Measurements from ENCODE around the gene FILIP1L. TPM values are rescaled to one million over a fixed set of nuclear protein-coding genes. Genes with fewer than 3 reads are reported as not detected.

Gene FILIP1L
- total RNA-seq, 1 donor from 2014 or later = 41.5 TPM

DNA sequence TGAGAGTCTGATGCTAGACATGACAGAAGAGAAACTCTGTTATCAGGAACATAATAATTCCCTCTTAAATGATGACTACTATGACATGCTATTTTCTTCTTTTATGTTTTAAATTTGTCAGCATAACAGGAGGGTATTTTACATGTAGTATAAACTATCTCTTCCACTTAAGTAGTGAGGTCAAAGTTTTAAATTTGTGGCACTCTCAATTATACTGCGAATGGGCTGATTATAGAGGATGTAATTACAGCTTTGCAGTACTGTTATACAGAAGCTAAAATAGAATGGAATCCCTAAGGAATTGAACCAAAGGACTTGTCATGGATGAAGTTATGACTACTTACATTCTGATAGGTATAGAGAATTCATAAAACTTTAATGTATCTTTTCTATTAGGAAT is 262.3 kb downstream of the FILIP1L start:
- H3K4me1 ChIP-seq = peaks cover 8% of the 10 kb centered on the region
- intact Hi-C loops (cut with DNase I) = no loop called here

DNA sequence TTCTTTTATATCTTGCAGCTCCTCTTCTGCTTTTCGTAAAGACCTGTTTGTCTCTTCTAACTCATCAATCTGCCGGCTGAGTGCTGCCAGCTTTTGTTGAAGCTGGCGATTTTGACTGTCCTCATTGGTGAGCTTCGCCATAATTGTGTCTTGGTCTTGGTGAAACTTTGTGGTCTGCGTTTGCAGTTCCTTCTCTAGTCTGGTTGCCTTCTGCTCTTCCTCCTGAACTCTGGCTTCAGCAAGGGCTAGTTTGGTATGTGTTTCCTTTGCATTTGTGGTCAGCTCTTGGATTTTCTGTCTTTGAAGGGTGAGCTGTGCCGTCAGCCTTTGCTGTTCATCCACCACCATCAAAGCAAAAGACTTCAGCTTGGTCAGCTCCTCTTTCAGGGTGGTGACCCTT is 263.7 kb downstream of the FILIP1L start:
- intact Hi-C loops (cut with DNase I) = no loop called here
- Histone ChIP-seq H3K4me1 (peaks cover 7% of the 10 kb centered on the region), H3K27me3 (no peaks in the 10 kb centered on the region), H3K36me3 (no peaks in the 10 kb centered on the region), H3K9me3 (no peaks in the 10 kb centered on the region), H3K4me3 (no peak overlapping the region), H3K27ac (no peak overlapping the region)
- TF ChIP-seq POLR2A (IDR thresholded peaks at IDR 0.05) = no peak
- TF ChIP-seq, protein P1, sequence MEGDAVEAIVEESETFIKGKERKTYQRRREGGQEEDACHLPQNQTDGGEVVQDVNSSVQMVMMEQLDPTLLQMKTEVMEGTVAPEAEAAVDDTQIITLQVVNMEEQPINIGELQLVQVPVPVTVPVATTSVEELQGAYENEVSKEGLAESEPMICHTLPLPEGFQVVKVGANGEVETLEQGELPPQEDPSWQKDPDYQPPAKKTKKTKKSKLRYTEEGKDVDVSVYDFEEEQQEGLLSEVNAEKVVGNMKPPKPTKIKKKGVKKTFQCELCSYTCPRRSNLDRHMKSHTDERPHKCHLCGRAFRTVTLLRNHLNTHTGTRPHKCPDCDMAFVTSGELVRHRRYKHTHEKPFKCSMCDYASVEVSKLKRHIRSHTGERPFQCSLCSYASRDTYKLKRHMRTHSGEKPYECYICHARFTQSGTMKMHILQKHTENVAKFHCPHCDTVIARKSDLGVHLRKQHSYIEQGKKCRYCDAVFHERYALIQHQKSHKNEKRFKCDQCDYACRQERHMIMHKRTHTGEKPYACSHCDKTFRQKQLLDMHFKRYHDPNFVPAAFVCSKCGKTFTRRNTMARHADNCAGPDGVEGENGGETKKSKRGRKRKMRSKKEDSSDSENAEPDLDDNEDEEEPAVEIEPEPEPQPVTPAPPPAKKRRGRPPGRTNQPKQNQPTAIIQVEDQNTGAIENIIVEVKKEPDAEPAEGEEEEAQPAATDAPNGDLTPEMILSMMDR (IDR thresholded peaks at IDR 0.05) = no peak
- no peak for TF ChIP-seq POLR2AphosphoS5 (IDR thresholded peaks at IDR 0.05; ENCODE audit: insufficient read depth in 1 of 2, low read depth in 1 of 2)
- no peak for DNase-seq (ENCODE audit: extremely low spot score in 2 of 2)

More for the DNA sequence above, 262.3 kb downstream of the FILIP1L start:
- no peak for TF ChIP-seq POLR2A (IDR thresholded peaks at IDR 0.05)
- no peak for TF ChIP-seq POLR2AphosphoS5 (IDR thresholded peaks at IDR 0.05; ENCODE audit: insufficient read depth in 1 of 2, low read depth in 1 of 2)
- TF ChIP-seq, protein P1 (IDR thresholded peaks at IDR 0.05) = no peak
- DNase-seq (ENCODE audit: extremely low spot score in 2 of 2) = no peak
- no peak overlapping the region for H3K4me3 ChIP-seq
- no peak overlapping the region for H3K27ac ChIP-seq
- no peaks in the 10 kb centered on the region for H3K27me3 ChIP-seq
- no peaks in the 10 kb centered on the region for H3K9me3 ChIP-seq
- no peaks in the 10 kb centered on the region for H3K36me3 ChIP-seq

DNA sequence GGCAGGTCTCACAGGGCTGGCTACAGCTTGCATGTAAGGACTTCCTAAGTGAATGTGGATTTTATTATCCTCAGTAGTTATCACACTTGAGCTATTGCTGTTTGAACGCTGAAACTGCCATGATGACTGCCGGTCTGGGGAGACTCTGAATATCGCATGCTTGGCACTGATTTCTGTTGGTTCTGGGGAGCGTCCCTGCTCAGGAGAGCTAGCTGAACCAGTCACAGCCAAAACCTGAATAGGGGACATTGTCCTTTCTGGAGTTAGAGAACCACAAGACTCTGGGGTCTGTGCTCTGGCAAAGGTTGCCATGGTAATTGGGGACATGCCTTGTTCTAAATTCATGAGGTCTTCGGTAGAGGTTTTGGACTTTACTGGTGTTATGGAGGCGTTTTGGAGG is 265.9 kb downstream of the FILIP1L start:
- intact Hi-C loops (cut with DNase I) = loop anchor here (10.0 kb wide), 1 partner anchor 306 kb away; no protein-coding TSS in a partner anchor
- no peak overlapping the region for H3K27ac ChIP-seq

DNA sequence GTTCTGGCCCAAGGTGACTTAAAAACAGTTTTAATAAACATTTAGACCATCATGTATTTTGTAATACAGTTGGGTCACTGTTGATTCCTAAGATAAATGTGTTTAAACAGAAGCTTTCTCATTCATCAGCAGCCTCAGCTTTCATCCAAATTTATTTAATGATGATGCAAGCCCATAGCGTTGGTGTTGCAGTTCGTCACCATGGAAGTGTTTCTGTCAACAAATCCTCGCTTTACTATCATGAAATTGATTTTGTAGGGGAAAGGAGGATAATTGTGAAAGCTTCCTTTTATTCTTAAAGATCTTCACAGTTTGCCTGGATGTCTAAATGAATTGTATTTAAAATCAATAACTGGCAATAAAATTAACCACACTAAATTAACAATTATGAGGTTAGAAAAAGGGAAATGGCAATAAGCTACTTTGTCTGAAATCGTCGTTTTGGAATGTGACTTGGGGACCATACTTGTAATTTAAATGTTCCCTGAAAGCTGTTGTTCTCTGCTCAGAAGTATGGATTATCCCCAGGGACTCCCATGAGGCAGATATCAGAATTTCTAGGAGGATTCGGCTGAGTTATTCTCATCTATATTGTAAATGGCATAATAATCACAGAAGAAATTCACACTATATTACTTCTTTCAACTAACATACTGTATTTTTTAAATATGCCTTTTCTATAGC is 267.7 kb downstream of the FILIP1L start:
- no peaks in the 10 kb centered on the region for H3K36me3 ChIP-seq
- H3K9me3 ChIP-seq = no peaks in the 10 kb centered on the region
- H3K27me3 ChIP-seq = no peaks in the 10 kb centered on the region
- TF ChIP-seq POLR2AphosphoS5 (IDR thresholded peaks at IDR 0.05; ENCODE audit: insufficient read depth in 1 of 2, low read depth in 1 of 2) = peak in 1 of 2 donors; percentile 16
- TF ChIP-seq POLR2A (IDR thresholded peaks at IDR 0.05) = no peak
- TF ChIP-seq, protein P1 (IDR thresholded peaks at IDR 0.05) = no peak
- H3K4me1 ChIP-seq = peaks cover 27% of the 10 kb centered on the region
- intact Hi-C loops (cut with DNase I) = loop anchor here (10.0 kb wide), 1 partner anchor 308 kb away; no protein-coding TSS in a partner anchor
- H3K4me3 ChIP-seq = no peak overlapping the region
- DNase-seq (ENCODE audit: extremely low spot score in 2 of 2) = no peak
- peak overlapping the region; percentile 58 for H3K27ac ChIP-seq

More for the DNA sequence above, 265.9 kb downstream of the FILIP1L start:
- DNase-seq (ENCODE audit: extremely low spot score in 2 of 2) = no peak
- Histone ChIP-seq H3K4me1 (peaks cover 27% of the 10 kb centered on the region), H3K27me3 (no peaks in the 10 kb centered on the region), H3K4me3 (no peak overlapping the region), H3K36me3 (no peaks in the 10 kb centered on the region), H3K9me3 (no peaks in the 10 kb centered on the region)
- TF ChIP-seq POLR2AphosphoS5 (IDR thresholded peaks at IDR 0.05; ENCODE audit: insufficient read depth in 1 of 2, low read depth in 1 of 2) = no peak
- no peak for TF ChIP-seq POLR2A (IDR thresholded peaks at IDR 0.05)
- TF ChIP-seq, protein P1 (IDR thresholded peaks at IDR 0.05) = no peak

DNA sequence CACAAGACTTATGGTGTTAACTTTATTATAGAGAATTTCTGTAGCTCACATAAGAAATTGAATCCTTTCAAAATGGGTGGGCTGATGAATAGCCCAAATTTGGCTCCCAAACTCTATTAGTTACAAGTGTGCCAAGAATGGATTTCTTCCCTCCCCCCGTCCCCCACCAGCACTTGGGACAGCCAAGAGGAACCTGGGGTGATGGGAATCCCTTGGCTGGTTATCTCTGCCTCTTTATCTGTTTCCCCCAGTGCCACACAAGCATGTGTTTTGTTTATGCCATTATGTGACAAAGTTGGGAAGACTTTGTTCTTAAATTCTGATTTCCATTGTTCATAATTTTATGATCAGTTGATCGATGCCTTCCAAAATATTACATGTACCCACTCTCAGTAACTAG is 268.3 kb downstream of the FILIP1L start:
- H3K36me3 ChIP-seq = no peaks in the 10 kb centered on the region
- peak overlapping the region; percentile 58 for H3K27ac ChIP-seq
- H3K4me3 ChIP-seq = no peak overlapping the region
- TF ChIP-seq POLR2A (IDR thresholded peaks at IDR 0.05) (no peak), POLR2AphosphoS5 (IDR thresholded peaks at IDR 0.05; ENCODE audit: insufficient read depth in 1 of 2, low read depth in 1 of 2) (no peak)
- TF ChIP-seq, protein P1 (IDR thresholded peaks at IDR 0.05) = no peak
- H3K4me1 ChIP-seq = peaks cover 27% of the 10 kb centered on the region
- DNase-seq (ENCODE audit: extremely low spot score in 2 of 2) = no peak
- no peaks in the 10 kb centered on the region for H3K9me3 ChIP-seq
- H3K27me3 ChIP-seq = no peaks in the 10 kb centered on the region
- intact Hi-C loops (cut with DNase I) = loop anchor here (10.0 kb wide), 1 partner anchor 309 kb away; no protein-coding TSS in a partner anchor

All from vagina (tissue), 2 donors.